MM.1S (cell line): ENCODE measurements around the gene RCAN1.

Experiments used
- DNase-seq: peaks from one replicate; pipeline ENCODE4 v3.0.0-alpha.2; 2015
- H2AFZ ChIP-seq: fragments of 300-600 bp; sonication (generic); 2 replicates; pipeline ENCODE4 v1.6.0; 2016; ENCODE audit warnings: antibody characterized with exemption, low read length
- H3F3A ChIP-seq: fragments of 300-600 bp; sonication (generic); 2 replicates; pipeline ENCODE4 v1.6.1; 2016; ENCODE audit warnings: mild to moderate bottlenecking, antibody characterized with exemption, low read length, moderate library complexity, mixed read lengths; ENCODE audit not compliant: insufficient read depth
- H3K27ac ChIP-seq: fragments of 300-600 bp; sonication (generic); 2 replicates; pipeline ENCODE4 v1.5.1; 2016; ENCODE audit warnings: mild to moderate bottlenecking, low read length
- H3K27me3 ChIP-seq: fragments of 300-600 bp; sonication (generic); replicated peaks from 2 replicates; pipeline ENCODE4 v1.6.0; 2016; ENCODE audit warnings: low read length; ENCODE audit not compliant: insufficient read depth
- H3K36me3 ChIP-seq: fragments of 300-600 bp; sonication (generic); replicated peaks from 2 replicates; pipeline ENCODE4 v1.6.1; 2016; ENCODE audit warnings: mild to moderate bottlenecking, low read length, mixed read lengths; ENCODE audit not compliant: insufficient read depth
- H3K4me1 ChIP-seq: fragments of 300-600 bp; sonication (generic); 2 replicates; pipeline ENCODE4 v1.6.1; 2016; ENCODE audit warnings: low read length, mixed read lengths
- H3K4me2 ChIP-seq: fragments of 300-600 bp; sonication (generic); 2 replicates; pipeline ENCODE4 v1.6.0; 2016; ENCODE audit warnings: low read depth, low read length
- H3K4me3 ChIP-seq: fragments of 300-600 bp; sonication (generic); 2 replicates; pipeline ENCODE4 v1.5.1; 2016; ENCODE audit warnings: low read length, mixed read lengths
- H3K79me2 ChIP-seq: fragments of 300-600 bp; sonication (generic); 2 replicates; pipeline ENCODE4 v1.6.1; 2016; ENCODE audit warnings: mixed run types, low read length, mixed read lengths
- H3K9ac ChIP-seq: fragments of 300-600 bp; sonication (generic); 2 replicates; pipeline ENCODE4 v1.6.1; 2016; ENCODE audit warnings: low read length, mixed read lengths
- H3K9me2 ChIP-seq: fragments of 300-600 bp; sonication (generic); replicated peaks from 2 replicates; pipeline ENCODE4 v1.6.1; 2016; ENCODE audit warnings: mild to moderate bottlenecking, low read length, mixed read lengths; ENCODE audit not compliant: insufficient read depth
- H3K9me3 ChIP-seq: fragments of 300-600 bp; sonication (generic); replicated peaks from 2 replicates; pipeline ENCODE4 v1.6.1; 2016; ENCODE audit warnings: mild to moderate bottlenecking, low read length, mixed read lengths; ENCODE audit not compliant: insufficient read depth
- H4K20me1 ChIP-seq: fragments of 300-600 bp; sonication (generic); 2 replicates; pipeline ENCODE4 v1.6.1; 2016; ENCODE audit warnings: mild to moderate bottlenecking, low read length, moderate library complexity, mixed read lengths; ENCODE audit not compliant: insufficient read depth
- EZH2 ChIP-seq: fragments of 300-600 bp; sonication (generic); optimal IDR thresholded peaks from 2 replicates; pipeline ENCODE3; 2017; ENCODE audit warnings: low read depth, mild to moderate bottlenecking, antibody characterized with exemption, low read length, mixed read lengths
- EZH2phosphoT487 ChIP-seq: fragments of 300-600 bp; sonication (generic); IDR thresholded peaks from 2 replicates; pipeline ENCODE4 v1.6.1; 2018; ENCODE audit warnings: antibody characterized with exemption, low read length
- TF ChIP-seq, protein P1 (sequence below): fragments of 300-600 bp; sonication (generic); IDR thresholded peaks from 2 replicates; pipeline ENCODE4 v1.5.1; 2016; ENCODE audit warnings: antibody characterized with exemption, low read length, mixed read lengths

The RCAN1 gene

DNA sequence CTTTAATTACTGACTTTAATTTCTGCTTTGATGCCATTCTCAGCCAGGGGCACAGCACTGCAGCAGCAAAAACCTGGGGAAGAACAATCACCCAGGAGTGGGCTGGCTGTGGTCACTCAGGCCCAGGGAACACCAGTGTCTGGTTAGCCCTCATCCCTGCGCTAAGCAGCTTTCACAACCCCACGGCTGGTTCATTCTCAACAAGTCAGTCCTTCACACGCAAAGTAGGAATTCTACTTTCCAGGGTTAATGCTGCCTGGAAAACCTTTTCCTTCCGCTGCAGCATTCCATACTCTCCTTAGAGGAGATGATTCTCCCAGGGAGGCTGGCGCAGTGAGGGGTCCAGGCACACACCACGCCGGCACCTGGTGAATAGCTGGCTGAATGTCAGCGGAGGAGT, 78.6 kb downstream of the RCAN1 start:
- TF ChIP-seq EZH2 (no peak), EZH2phosphoT487 (no peak)
- TF ChIP-seq, protein P1, sequence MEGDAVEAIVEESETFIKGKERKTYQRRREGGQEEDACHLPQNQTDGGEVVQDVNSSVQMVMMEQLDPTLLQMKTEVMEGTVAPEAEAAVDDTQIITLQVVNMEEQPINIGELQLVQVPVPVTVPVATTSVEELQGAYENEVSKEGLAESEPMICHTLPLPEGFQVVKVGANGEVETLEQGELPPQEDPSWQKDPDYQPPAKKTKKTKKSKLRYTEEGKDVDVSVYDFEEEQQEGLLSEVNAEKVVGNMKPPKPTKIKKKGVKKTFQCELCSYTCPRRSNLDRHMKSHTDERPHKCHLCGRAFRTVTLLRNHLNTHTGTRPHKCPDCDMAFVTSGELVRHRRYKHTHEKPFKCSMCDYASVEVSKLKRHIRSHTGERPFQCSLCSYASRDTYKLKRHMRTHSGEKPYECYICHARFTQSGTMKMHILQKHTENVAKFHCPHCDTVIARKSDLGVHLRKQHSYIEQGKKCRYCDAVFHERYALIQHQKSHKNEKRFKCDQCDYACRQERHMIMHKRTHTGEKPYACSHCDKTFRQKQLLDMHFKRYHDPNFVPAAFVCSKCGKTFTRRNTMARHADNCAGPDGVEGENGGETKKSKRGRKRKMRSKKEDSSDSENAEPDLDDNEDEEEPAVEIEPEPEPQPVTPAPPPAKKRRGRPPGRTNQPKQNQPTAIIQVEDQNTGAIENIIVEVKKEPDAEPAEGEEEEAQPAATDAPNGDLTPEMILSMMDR: no peak
- Histone ChIP-seq H3K9me2 (no peaks in the 10 kb centered on the region), H3K27me3 (no peaks in the 10 kb centered on the region), H3K36me3 (no peaks in the 10 kb centered on the region), H4K20me1 (no peaks in the 10 kb centered on the region), H3K4me1 (no peaks in the 10 kb centered on the region), H3K27ac (no peak overlapping the region), H3K9me3 (no peaks in the 10 kb centered on the region), H3K79me2 (no peaks in the 10 kb centered on the region), H3F3A (no peaks in the 10 kb centered on the region), H3K4me3 (no peak overlapping the region), H2AFZ (no peak overlapping the region), H3K4me2 (no peak overlapping the region), H3K9ac (no peak overlapping the region)
- no peak for DNase-seq

DNA sequence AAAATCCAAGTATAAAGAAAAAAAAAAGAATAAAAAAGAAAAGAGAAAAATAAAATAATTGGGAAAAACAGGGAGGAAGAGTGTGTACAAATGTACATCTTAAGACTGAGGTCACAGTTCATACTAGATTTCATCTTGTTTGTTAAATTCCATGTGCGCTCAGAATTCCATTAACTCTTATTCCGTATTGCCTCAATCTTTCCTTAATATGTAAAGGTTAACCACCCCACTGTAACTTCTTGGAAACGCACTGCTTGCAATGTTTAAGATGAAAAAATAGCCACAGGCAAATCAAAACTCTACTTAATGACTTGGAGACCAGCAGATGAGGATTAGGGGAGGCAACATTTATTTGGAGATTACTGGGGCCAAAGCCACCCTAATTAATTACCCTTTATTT, 79.0 kb downstream of the RCAN1 start:
- Histone ChIP-seq H3K4me3 (no peak overlapping the region), H3K9ac (no peak overlapping the region), H3K9me3 (no peaks in the 10 kb centered on the region), H3K9me2 (no peaks in the 10 kb centered on the region), H3K79me2 (no peaks in the 10 kb centered on the region), H2AFZ (no peak overlapping the region), H3K27ac (no peak overlapping the region), H3F3A (no peaks in the 10 kb centered on the region), H3K36me3 (no peaks in the 10 kb centered on the region), H3K27me3 (no peaks in the 10 kb centered on the region), H3K4me2 (no peak overlapping the region), H3K4me1 (no peaks in the 10 kb centered on the region), H4K20me1 (no peaks in the 10 kb centered on the region)
- DNase-seq: no peak
- TF ChIP-seq EZH2 (no peak), EZH2phosphoT487 (no peak)

DNA sequence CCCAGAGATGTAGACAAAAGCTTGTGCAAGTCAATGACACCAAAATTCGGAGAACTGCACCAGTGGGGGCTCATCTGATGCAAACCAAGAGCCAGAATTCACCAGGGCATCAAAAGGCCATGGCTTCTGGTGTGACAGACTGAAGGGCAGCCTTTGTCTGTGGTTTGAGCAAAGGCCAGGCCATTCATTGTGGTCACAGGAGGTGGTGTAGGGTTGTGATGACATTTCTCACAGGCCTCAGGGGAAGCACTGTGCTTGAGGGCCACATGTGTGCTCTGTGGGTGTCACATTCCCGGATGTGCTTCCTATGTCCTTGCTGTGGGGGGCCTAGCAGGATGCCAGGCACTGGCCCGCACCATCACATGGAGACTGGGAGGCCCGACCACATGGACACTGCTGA, 80.4 kb downstream of the RCAN1 start:
- DNase-seq: no peak
- H3K9me3 ChIP-seq: no peaks in the 10 kb centered on the region
- no peaks in the 10 kb centered on the region for H3K4me1 ChIP-seq
- no peaks in the 10 kb centered on the region for H3K9me2 ChIP-seq
- H3K9ac ChIP-seq: no peak overlapping the region
- H3K4me2 ChIP-seq: no peak overlapping the region
- no peaks in the 10 kb centered on the region for H3K36me3 ChIP-seq
- H3K27me3 ChIP-seq: no peaks in the 10 kb centered on the region
- H3K27ac ChIP-seq: no peak overlapping the region
- H3K79me2 ChIP-seq: no peaks in the 10 kb centered on the region
- TF ChIP-seq EZH2: no peak
- TF ChIP-seq, protein P1: no peak
- no peak for TF ChIP-seq EZH2phosphoT487
- no peaks in the 10 kb centered on the region for H3F3A ChIP-seq
- H3K4me3 ChIP-seq: no peak overlapping the region
- H4K20me1 ChIP-seq: no peaks in the 10 kb centered on the region
- no peak overlapping the region for H2AFZ ChIP-seq

DNA sequence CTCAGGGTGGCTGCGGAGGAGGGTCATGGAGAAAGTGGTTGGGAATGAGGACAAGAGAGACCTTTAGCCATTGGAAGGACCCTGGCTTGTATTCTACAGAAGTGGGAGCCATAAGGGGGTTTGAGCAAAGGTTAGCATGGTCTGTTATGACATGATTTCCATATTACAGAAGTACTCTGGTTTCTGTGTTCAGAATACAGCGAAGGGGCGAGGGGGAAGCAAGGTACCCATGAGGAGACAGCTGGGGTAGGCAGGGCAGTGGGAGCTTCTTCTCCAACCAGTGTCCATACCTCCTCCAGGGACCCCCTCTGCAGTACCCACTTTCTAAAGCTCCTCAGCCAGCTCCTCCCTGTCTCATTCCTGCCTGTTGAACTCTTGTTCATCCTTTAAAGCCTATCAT, 81.0 kb downstream of the RCAN1 start:
- Histone ChIP-seq H4K20me1 (no peaks in the 10 kb centered on the region), H3K9me2 (no peaks in the 10 kb centered on the region), H3K27ac (no peak overlapping the region), H3K4me1 (no peaks in the 10 kb centered on the region), H3K9me3 (no peaks in the 10 kb centered on the region), H3K4me3 (no peak overlapping the region), H3K27me3 (no peaks in the 10 kb centered on the region), H3K79me2 (no peaks in the 10 kb centered on the region), H3K36me3 (no peaks in the 10 kb centered on the region), H3F3A (no peaks in the 10 kb centered on the region), H3K9ac (no peak overlapping the region), H3K4me2 (no peak overlapping the region), H2AFZ (no peak overlapping the region)
- TF ChIP-seq EZH2phosphoT487 (no peak), EZH2 (no peak)
- TF ChIP-seq, protein P1: no peak
- no peak for DNase-seq
